ENCODE results near the gene GBP3. TPM values are rescaled to one million over a fixed set of nuclear protein-coding genes. Genes with fewer than 3 reads are reported as not detected.
A peak's percentile ranks its signal among the peaks of the same experiment; 100 is the strongest.
"Not testable (repeated sequence)": the region's sequence is repeated elsewhere in the genome, so short reads cannot be mapped to it uniquely, and the experiment has no call there.

Gene GBP3
- polyA plus RNA-seq, 2 of the 4 experiments (the other 2 are of a cell fraction) = 0.98 to 1.9 TPM

- H3K9me3 ChIP-seq = no peaks in the 10 kb centered on the region
- H3K4me1 ChIP-seq = no peaks in the 10 kb centered on the region
- no peak overlapping the region for H3K27ac ChIP-seq
- WGBS (ENCODE audit: missing lambda C conversion rate) = 45% methylated on average over 3 of the region's 3 CpGs
- FAIRE-seq (no peak), DNase-seq (ENCODE audit: low read depth in 1 of 2, low spot score in 1 of 2) (no peak), ATAC-seq (no peak)
- TF ChIP-seq HMGXB4 (CRISPR knock-in tag; IDR thresholded peaks at IDR 0.05; ENCODE audit: borderline replicate concordance) = no peak
- no peak for TF ChIP-seq CBX8 (IDR thresholded peaks at IDR 0.05)
- no peak for TF ChIP-seq RCOR1 (IDR thresholded peaks at IDR 0.05; ENCODE audit: low read depth, low read length)
- no peak for TF ChIP-seq HOXA7 (CRISPR knock-in tag; IDR thresholded peaks at IDR 0.05)
- TF ChIP-seq HOXB5 (CRISPR knock-in tag; IDR thresholded peaks at IDR 0.05) = no peak
- no peak for TF ChIP-seq ELK1 (IDR thresholded peaks at IDR 0.05; ENCODE audit: low read depth, low read length)
- no peak for TF ChIP-seq FOXS1 (CRISPR knock-in tag; IDR thresholded peaks at IDR 0.05)
- no peak for TF ChIP-seq EHMT2 (IDR thresholded peaks at IDR 0.05; ENCODE audit: low read depth)
- no peak for TF ChIP-seq HES2 (IDR thresholded peaks at IDR 0.05)
- no peak for TF ChIP-seq CBX2 (IDR thresholded peaks at IDR 0.05; ENCODE audit: borderline replicate concordance, low read depth)
- TF ChIP-seq NPAS2 (CRISPR knock-in tag; IDR thresholded peaks at IDR 0.05; ENCODE audit: borderline replicate concordance) = no peak
- TF ChIP-seq SREBF2 (IDR thresholded peaks at IDR 0.05) = no peak
- no peak for TF ChIP-seq RARB (CRISPR knock-in tag; IDR thresholded peaks at IDR 0.05)
- TF ChIP-seq BHLHE40 (IDR thresholded peaks at IDR 0.05; ENCODE audit: low read depth, low read length) = no peak
- CTCF ChIA-PET = no interaction called here
- no peak overlapping the region for H3K4me3 ChIP-seq
- H3K4me2 ChIP-seq = no peak overlapping the region
- POLR2A ChIA-PET = no interaction called here
These were observed 25.1 kb upstream of the GBP3 start for GRCh38 chr1:89047734-89048133.

DNA sequence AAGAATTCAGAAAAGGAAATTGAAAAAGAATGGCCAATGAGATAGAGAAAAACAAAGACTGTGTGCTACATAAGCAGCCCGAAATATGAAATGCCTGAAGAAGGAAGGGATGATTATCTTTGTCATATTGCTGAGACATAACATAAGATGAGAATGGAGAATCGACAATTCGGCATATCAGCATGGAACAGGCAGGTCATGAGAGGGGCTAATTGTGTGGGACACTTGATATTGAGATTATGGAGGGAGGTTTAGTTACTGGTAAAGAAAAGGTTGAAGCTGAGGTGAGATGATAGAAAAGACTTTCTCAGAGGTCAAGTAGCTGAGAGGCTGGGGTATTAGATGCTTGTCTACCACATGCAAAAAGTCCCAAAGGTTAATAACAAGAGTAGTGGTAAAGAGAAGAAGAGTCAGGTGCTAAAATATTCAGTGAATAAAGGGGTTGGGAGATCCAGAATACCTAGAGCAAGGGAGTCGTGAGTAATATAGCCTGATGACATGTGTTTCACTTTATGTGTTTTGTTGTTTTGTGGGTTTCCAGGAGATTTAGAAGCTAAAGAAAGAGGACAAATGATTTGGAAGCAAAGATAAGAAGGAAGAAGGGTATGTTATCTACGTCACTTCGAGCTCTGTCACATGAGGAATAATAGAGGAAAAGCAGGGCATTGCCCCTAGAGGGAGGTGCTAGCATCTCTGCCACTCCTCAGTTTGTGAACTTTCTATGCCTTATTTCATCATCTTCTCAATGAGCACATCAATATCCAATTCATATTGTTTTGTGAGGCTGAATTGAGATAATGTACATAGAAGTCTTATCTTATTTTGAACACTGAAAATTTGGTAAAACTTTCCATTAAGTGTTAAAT, 23.9 kb upstream of the GBP3 start:
- H3K9me3 ChIP-seq; H3K27ac ChIP-seq; ATAC-seq; DNase-seq (ENCODE audit: low read depth in 1 of 2, low spot score in 1 of 2); H3K4me2 ChIP-seq; H3K4me1 ChIP-seq; CTCF ChIA-PET; POLR2A ChIA-PET; FAIRE-seq; H3K4me3 ChIP-seq: not testable (repeated sequence)
- WGBS (ENCODE audit: missing lambda C conversion rate) = 34% methylated on average over 6 of the region's 6 CpGs

DNA sequence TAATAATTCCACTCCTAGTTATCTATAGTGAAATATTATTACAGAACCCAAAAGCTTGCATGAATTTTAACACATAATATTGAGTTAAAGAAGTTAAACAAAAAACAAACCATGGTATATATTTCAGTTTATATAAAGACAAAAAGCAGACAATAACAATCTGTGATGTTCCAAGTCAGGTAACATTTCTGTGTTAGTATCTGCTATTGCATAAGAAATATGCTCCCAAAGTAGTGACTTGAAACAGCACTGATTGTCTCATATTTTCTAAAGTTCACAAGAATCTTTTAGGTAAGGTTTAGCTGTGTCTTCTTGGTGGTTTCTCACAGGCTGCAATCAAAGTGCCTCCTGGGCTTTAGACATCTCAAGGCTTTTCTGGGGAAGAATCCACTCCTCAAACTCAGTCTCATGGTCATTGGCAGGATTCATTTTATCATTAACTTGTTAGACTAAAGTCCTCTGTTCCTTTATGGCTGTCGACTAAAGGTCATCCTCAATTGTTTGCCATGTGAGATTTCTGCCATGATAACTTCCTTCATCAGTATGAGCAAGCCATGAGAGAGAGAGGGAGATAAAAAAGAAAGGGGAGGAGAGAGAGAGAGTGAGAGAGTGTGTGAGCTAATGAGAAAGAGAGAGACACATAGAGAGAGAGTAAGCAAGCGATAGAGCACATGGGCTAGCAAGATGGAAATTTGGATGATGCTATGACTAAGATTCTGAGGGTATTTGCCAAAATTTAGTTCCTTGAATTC, 22.5 kb upstream of the GBP3 start:
- no peaks in the 10 kb centered on the region for H3K4me1 ChIP-seq
- H3K27ac ChIP-seq = no peak overlapping the region
- no peak for FAIRE-seq
- DNase-seq (ENCODE audit: low read depth in 1 of 2, low spot score in 1 of 2) = peak in 1 of 2 experiments; percentile 16
- ATAC-seq = no peak
- ChIA-PET CTCF (no interaction called here), POLR2A (no interaction called here)
- H3K4me2 ChIP-seq = no peak overlapping the region
- no peak overlapping the region for H3K4me3 ChIP-seq
- no peaks in the 10 kb centered on the region for H3K9me3 ChIP-seq
- 34% methylated on average over 2 of the region's 2 CpGs for WGBS (ENCODE audit: missing lambda C conversion rate)
- TF ChIP-seq, protein P1, sequence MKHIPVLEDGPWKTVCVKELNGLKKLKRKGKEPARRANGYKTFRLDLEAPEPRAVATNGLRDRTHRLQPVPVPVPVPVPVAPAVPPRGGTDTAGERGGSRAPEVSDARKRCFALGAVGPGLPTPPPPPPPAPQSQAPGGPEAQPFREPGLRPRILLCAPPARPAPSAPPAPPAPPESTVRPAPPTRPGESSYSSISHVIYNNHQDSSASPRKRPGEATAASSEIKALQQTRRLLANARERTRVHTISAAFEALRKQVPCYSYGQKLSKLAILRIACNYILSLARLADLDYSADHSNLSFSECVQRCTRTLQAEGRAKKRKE (CRISPR knock-in tag; IDR thresholded peaks at IDR 0.05; ENCODE audit: low read depth) = no peak
- TF ChIP-seq CBX2 (IDR thresholded peaks at IDR 0.05; ENCODE audit: borderline replicate concordance, low read depth) (no peak), HOXB13 (CRISPR knock-in tag; IDR thresholded peaks at IDR 0.05; ENCODE audit: low read depth) (no peak), GATA3 (IDR thresholded peaks at IDR 0.05; ENCODE audit: borderline replicate concordance) (no peak), SREBF2 (IDR thresholded peaks at IDR 0.05) (no peak), FOSB (CRISPR knock-in tag; IDR thresholded peaks at IDR 0.05) (no peak), EHMT2 (IDR thresholded peaks at IDR 0.05; ENCODE audit: low read depth) (no peak), RARB (CRISPR knock-in tag; IDR thresholded peaks at IDR 0.05) (no peak), RCOR1 (IDR thresholded peaks at IDR 0.05; ENCODE audit: low read depth, low read length) (no peak), ZNF302 (CRISPR knock-in tag; IDR thresholded peaks at IDR 0.05) (no peak), FOSL2 (IDR thresholded peaks at IDR 0.05) (no peak), FOSL2 (CRISPR knock-in tag; IDR thresholded peaks at IDR 0.05) (no peak), RAD21 (conservative IDR thresholded peaks at IDR 0.05 in 1 of 2, IDR thresholded peaks at IDR 0.05 in 1 of 2) (no peak)
- TF ChIP-seq, protein P2, sequence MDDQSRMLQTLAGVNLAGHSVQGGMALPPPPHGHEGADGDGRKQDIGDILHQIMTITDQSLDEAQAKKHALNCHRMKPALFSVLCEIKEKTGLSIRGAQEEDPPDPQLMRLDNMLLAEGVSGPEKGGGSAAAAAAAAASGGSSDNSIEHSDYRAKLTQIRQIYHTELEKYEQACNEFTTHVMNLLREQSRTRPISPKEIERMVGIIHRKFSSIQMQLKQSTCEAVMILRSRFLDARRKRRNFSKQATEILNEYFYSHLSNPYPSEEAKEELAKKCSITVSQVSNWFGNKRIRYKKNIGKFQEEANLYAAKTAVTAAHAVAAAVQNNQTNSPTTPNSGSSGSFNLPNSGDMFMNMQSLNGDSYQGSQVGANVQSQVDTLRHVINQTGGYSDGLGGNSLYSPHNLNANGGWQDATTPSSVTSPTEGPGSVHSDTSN (IDR thresholded peaks at IDR 0.05) = no peak
- TF ChIP-seq, protein P3, sequence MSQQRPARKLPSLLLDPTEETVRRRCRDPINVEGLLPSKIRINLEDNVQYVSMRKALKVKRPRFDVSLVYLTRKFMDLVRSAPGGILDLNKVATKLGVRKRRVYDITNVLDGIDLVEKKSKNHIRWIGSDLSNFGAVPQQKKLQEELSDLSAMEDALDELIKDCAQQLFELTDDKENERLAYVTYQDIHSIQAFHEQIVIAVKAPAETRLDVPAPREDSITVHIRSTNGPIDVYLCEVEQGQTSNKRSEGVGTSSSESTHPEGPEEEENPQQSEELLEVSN (IDR thresholded peaks at IDR 0.05; ENCODE audit: borderline replicate concordance, low read depth) = no peak
